C1 segment of cervical spinal cord (tissue), 14 donors: ENCODE results near the gene GPS1.

Experiments used
- DNase-seq, 14 donors: peaks; one replicate each; lab custom pipeline; 2025; lab: John Stamatoyannopoulos, UW

The GPS1 gene

DNA sequence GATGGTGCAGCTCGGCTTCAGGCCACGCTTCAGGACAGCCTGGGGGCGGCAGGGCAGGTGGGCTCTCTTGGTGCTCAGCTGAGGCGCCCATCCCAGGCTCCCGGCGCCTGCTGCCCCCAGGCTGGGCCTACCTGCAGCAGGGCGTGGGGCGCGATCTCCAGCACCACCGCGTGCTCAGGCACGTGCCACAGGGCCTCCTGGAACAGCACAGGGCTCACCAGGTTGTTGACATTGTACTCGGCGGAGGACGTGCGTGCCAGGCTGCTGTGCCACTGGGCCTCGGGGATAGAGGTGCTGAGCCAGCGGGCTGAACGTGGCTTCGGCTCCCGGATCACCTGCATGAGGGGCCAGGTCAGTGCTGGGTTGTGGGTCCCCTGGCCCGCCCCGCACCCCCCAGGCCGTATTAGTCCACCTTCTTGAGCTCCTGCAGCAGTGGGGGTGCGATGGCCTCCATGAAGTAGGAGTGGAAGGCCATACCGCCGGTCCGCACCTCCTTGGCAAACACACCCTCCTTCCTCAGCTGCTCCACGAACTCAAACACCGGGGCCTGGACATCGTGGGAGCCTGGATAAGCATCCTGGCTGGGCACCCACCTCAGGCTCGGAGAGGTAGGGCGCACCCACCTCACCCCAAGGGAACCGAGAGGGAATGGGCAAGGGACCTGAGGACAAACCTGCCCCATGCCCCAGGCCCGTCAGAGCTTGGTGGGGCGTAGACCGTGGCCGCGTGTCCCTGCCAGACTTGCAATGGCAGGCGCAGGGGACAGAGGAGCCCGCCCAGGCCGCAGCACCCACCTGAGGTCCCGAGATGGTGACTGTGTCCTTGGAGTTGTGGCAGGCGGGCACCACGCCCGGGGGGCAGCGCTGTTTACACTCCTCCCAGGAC lies 37.4 kb downstream of the GPS1 start:
- no peak for DNase-seq

DNA sequence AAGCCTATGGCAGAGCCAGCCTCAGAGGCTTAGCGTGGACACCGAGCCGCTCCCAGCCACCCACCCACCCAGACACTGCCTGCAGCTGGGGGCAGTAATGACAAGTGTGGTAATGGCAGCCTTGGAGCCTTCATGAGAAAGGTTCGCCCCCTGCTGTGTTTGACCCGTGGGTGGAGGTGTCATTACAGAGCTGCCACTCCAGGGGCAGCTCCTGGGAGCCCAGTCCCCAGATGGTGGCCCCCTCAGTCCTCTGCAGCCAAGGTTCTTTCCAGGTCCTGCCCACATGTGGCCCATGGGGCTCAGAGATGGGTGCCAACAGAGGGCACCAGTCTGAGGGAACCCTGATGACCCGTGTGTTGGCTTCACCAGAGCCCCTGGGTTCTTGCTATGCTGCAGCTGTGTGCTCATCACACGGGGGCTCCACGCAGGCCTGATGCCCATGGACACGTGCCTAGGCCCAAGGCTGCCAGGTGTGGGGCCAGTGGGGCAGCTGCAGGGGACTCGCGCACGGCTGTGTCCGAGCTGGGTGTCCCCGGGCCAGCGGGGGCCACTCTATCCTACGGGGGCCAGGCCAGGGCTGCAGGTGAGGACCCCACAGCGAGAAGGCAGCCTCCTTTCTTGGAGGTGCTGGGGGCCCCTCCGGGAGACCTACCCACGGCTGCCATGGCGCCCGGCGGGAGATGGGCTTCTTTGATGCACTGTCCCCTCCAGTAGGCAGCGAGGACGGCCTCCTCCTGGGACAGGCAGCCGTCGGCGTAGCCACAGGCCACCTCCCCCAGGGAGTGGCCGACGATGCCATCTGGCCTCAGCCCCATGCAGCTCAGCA lies 38.2 kb downstream of the GPS1 start:
- DNase-seq = no peak

DNA sequence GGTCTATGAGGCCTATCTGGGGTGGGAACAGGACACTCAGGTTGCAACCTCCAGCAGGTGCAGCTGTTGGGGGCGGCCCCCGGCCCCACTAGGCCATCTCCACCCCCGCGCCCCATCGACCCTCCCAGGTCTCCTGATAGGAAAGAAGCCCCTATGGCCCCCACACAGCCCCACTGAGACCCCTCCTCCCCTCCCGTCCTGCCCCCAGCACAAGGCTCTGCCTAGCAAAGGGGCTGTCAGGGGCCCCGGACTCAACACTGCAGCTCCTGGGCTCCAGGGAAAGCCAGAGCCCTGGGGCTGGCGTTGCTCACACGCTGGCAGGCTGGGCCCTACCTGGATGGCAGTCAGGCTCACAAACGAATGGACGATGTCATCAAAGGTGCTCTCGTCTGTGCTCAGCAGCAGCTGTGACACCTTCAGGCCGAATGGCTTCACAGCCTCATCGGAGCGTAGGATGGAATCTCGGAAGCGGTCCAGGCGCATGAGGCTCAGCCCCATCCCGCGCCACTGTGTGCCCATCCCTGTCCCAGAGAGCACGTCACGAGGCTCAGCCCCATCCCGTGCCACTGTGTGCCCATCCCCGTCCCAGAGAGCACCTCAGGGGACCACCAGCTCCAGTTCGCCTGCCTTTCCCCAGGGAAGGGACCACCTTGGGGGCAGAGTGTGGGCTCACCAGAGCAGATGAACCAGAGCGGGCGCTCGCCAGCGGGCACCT lies 39.0 kb downstream of the GPS1 start:
- DNase-seq = no peak

GRCh38 chr17:82091264-82092066 lies 39.8 kb downstream of the GPS1 start:
- no peak for DNase-seq

- no peak for DNase-seq
Measured at GRCh38 chr17:82092094-82092586, 40.4 kb downstream of the GPS1 start.

GRCh38 chr17:82092628-82092994 lies 40.9 kb downstream of the GPS1 start:
- DNase-seq = no peak

DNA sequence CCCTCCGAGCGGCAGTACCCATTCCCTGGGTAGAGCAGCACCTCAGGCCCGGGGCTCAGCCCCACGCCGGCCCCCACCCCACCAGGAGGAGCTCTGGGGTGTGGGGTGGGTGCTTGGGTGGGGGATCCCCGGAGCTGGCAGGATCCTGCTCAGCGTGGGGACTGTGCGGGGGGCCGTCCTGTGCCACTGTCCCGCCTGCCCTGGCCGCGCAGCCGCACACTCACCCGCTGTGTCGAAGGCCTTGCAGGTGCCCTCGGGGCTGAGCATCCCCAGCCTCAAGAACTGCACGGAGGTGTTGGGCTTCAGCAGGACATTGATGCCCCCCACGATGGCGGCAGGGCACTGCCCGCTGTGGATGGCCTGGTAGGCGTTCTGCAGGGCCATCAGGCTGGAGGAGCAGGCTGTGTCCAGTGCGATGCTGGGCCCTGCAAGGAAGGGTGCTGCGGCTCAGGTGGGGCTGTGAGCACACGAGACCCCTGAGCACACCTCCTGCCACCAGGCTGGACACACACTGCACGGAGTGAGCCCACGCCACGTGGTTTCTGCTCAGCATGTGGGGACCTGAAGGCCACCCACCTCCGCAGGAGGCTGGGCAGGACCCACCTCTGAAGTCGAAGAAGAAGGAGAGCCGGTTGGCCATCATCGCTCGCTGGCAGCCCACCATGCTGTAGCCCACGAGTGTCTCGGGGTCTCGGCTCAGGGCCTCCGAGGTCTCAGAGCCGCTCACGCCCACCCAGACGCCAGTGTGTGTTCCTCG lies 41.5 kb downstream of the GPS1 start:
- no peak for DNase-seq

DNA sequence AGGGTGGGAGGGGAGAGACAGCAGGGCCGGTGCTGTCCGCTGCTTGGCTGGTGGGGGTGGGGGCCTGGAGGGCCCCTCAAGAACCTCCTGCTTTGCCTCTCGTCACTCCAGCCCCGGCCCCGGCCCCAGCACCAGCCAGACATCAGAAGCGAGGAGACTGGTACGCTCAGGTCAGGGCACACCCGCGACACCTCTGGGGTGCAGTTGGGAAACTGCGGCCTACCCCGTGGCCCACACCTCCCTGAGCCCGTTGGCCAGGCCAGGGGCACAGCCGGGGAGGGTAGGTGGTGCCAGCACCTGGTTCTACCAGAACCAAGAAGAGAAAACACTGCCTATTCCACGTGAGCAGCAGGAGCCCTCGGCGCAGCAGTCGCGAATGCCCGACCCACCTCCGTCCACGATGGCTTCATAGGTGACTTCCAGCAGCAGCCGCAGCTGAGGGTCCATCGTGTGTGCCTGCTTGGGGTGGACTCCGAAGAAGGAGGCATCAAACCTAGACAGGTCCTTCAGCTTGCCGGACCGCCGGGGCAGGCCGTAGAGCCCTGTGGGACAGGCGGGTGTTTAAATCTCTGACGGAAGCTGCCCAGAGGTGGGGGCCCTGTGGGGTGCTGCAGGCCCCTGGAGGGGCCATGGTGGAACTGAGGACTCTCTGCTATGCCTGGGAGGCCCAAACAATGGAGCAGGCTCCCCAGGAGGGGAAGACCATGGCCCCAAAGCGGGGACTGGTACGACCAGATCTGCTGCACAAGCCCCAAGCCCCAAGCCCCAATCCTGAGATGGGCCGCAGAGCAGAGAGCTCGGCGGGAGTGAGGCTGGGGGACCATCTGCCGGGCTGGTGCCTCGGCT lies 43.5 kb downstream of the GPS1 start:
- no peak for DNase-seq

GRCh38 chr17:82095777-82096708 lies 44.3 kb downstream of the GPS1 start:
- peak in 1 of 14 donors; percentile 24 for DNase-seq

- DNase-seq = no peak
Measured at GRCh38 chr17:82096709-82097183, 45.0 kb downstream of the GPS1 start.

DNA sequence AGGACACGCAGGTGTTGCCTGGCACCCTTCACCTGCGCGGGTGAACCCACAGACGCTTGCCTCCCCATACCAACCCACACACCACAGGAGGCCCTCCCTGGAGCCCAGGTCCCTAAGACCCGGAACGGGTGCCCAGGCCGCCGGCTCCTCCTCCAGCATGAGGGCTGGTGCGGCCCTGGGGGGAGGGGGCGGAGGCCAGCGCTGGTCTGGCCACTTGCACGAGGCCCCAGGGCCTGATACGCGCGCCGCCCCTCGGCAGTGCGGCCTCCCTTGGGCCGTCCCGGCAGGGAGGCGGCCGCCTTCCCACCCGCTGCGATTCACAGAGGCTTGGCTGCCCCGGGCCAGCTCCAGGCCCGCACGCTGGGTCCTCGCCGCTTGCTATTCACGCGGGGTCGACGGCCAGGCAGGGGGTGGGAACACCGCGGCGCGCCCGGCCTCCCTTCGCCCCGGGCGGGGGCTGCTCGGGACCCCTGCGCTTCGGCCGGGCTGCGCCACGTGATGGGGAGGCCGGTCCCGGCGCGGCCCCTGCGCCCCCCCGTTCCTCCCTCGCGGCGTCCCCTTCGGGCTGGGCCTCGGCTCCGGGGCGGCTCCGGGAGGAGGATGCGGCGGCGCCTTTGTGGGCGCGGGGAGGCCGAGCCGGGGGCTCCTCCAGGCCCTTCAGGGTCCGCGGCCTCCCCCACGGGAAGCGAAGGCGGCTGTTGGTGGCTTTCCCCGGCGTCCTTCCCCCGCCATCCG lies 45.7 kb downstream of the GPS1 start:
- peak in 3 of 14 donors; percentile 37 to 56 (median 41) for DNase-seq

- peak in 1 of 14 donors; percentile 65 for DNase-seq
Measured at GRCh38 chr17:82097919-82098168, 46.1 kb downstream of the GPS1 start.

DNA sequence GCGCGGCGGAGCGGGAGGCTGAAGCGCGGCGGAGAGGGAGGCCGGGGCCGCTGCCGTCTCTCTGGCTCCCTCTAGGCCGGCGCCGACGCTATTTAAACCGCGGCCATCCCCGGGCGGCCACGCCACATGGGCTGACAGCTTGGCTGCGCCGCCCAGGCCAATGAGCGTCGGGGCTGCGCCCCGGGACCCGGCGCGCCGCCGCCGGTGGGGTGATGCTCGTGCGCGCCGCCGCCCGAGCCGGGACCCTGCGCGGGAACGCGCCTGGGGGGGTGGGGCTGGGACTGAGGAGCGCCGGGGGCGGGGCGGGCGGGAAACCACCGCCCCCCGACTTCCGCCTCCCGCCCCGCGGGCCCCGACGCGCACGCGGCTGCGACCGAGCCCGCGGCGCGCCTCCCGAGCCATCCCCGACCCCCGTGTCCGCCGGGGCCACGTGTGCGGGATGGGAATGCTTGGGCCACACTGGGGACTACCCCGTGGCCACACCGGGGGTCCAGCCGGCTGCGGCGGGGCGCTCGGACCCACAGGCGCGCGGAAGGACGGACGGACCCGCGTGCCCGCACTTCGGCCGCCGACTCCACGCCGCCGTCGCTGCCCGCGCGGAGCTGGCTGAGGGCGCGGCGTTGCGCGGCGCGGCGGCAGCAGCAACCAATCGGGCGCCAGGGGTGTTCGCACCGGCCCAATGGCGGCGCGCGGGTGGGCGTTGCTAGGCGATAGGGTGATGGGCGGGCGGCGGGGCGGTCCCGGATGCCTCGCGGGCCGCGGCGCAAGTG lies 46.7 kb downstream of the GPS1 start, which contains the start of gene FASN:
FASN (minus strand) TSS at position 68 of the 770 bp plus-strand sequence. CDS start 1,791 bp downstream, outside the sequence.
- peak; percentile 78 to 97 (median 89) for DNase-seq

DNA sequence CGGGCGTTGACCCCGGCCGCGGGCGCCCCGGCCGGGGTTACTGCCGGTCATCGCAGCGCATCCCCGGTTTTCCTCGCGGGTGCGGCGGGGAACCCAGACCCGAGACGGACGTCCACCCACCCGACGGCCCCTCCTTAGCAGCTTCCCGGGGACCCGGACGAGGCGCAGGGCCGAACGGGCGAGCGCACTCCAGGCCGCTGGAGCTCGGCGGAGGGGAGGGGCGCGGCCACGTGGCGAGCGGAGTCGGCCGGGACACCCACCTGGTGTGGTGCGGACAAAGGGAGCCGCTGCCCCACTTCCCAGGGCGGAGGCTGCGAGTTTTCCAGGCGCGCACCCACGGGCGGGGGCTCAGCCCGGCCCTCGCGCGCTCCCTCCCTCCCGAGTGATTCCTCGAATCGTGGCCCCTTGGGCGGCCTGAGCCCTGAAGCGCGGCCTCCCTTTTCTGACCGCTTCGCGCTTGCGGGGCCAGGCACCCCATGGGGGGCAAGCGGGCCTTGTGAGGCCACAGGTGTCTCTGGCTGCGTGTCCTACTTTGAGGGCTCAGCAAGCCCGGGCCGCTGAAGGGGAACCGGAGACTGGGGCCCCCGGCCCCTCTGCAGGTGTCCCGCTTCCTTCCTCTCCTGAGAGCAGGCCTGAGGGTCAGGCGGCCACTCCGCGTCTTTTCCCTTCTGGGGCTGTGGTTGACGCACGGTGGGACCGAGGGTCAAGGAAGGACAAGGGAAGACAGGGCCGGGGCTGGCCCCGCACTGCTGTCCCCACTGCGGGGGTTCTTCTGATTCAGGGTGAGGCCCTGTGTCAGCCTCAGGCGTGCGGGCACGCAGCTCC lies 47.5 kb downstream of the GPS1 start:
- peak in 5 of 14 donors; percentile 52 to 82 (median 62) for DNase-seq

DNA sequence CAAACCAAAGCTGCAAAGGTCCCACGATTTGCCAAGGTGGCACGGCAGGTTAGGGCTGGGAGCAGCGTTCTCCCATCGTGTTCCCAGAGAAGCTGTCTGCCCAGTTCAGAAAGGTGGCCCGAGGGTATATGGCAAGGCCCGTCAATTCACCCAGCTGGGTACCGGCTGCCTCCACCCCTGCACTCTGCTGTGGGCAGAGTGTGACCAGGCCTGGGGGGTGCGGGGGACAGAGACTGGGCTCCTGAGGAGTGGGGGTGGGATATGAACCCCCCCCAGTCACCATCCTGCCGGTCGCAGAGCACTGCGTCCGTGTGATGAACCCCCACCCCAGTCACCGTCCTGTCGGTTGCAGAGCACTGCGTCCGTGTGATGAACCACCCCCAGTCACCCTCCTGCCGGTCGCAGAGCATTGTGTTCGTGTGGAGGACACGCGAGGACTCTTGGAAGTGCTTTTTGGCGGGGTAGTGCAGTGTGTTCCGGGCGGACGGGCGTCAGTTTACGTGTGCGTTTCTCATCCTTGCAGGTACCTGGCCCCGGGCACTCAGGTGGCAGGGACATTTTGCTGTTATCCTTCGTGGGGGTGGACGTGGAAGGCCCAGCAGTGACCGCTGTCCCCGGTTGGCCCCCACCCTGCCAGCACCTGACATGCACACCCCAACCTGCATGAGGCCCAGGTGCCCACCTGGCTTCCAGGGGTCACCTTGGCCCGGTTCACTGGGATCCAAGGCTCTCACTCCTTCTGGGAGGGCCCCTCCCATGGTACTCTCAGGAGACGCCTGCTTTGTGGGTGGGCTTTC lies 49.0 kb downstream of the GPS1 start:
- no peak for DNase-seq
